Measurements from ENCODE around the gene TEKT3.

The TEKT3 gene

DNA sequence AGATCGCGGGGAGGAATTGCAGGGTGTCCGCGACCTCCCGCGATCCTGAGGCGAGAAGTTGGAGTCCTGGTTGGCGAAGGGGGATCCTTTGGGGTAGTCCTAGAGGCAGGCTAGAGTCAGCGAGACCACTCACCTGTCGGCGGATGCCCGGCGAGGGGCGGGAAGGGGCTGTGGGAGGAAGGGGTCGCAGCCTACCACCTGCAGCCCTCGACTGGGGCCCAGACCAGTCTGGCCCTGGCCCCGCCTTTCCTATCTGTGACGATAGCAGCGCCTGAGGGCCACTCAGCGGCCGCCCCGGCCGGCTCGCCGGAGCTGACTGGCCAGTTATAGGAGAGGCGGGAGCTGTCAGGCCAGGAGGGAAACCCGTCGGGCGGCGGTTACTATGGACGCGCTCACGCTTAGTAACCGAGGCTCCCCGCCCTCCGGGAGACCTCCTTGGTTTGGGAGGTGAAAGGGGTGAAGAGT is at the start of gene TEKT3:
Gene TEKT3, minus strand, starts transcription at position 213 of the 465 bp plus-strand sequence. CDS start 10,012 bp downstream, outside the sequence.
- Histone ChIP-seq H3K4me3 (ENCODE audit: low read depth, low read length) (peak within 1 kb of the TSS; percentile 58), H3K9me3 (ENCODE audit: control insufficient read depth, low read length) (no peaks in the 10 kb centered on the region), H3K4me2 (ENCODE audit: low read length) (peak within 1 kb of the TSS; percentile 83), H3K27ac (no peak within 1 kb of the TSS), H3K9ac (no peak within 1 kb of the TSS), H3K79me2 (no peaks in the 10 kb centered on the region), H3K27me3 (ENCODE audit: control insufficient read depth, insufficient read depth, low read length) (no peaks in the 10 kb centered on the region), H3K4me1 (no peaks in the 10 kb centered on the region), H3K36me3 (ENCODE audit: control insufficient read depth, insufficient read depth, low read length) (no peaks in the 10 kb centered on the region), H2AFZ (peak within 1 kb of the TSS; percentile 81)
- TF ChIP-seq CTCF (IDR thresholded peaks at IDR 0.05), result no peak

DNA sequence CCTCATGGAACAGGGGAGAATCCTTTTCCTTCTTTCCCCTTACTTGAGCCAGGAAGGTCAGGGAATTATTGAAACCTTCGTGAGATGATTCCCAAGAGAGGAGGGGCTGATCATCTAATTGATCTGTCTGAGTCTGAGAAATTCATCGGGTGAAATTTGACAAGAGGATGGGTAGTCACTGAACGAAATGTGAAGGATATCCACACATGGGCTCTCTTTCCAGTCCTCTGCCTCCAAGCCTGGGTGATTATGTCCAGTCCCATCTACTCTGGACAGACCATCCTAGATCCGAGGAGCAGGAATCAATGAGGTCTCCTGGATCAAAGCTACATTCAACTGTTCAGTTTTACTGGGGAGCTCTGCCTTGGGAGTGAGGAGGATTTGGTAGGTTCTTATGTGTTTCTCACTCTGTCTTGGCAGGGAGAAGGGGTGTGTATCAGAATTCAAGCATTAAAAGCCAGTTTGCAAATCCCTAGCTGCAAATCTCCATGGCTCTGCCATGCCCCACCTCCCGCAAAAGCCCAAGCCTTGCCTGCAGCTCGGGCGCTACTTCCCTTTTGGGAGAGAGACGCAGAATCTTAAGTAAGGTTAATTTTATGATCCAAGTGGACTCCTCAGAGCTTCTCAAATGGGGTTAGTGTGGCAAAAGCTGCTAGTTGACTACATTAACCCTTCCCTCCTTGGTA is 47.1 kb upstream of the TEKT3 start:
- no peaks in the 10 kb centered on the region for H3K36me3 ChIP-seq (ENCODE audit: control insufficient read depth, insufficient read depth, low read length)
- no peak overlapping the region for H3K27ac ChIP-seq
- H3K4me2 ChIP-seq (ENCODE audit: low read length), result no peak overlapping the region
- no peak for TF ChIP-seq CTCF (IDR thresholded peaks at IDR 0.05)
- no peaks in the 10 kb centered on the region for H3K4me1 ChIP-seq
- no peak overlapping the region for H2AFZ ChIP-seq
- no peaks in the 10 kb centered on the region for H3K9me3 ChIP-seq (ENCODE audit: control insufficient read depth, low read length)
- H3K9ac ChIP-seq, result no peak overlapping the region
- no peak overlapping the region for H3K4me3 ChIP-seq (ENCODE audit: low read depth, low read length)
- H3K27me3 ChIP-seq (ENCODE audit: control insufficient read depth, insufficient read depth, low read length), result no peaks in the 10 kb centered on the region
- no peaks in the 10 kb centered on the region for H3K79me2 ChIP-seq

DNA sequence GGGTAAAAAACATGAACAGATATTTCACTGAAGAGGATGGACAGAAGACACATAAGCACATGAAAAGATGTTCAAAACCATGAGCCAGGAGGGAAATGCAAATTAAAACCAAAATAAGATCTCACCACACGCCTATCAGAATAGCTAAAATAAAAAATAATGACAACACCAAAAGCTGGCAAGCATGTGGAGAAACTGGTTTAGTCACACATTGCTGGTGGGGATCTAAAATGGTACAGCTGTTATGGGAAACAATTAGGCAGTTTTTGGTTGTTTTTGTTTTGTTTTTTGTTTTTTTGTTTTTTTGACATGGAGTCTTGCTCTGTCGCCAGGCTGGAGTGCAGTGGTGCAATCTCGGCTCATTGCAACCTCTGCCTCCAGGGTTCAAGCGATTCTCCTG is 44.7 kb upstream of the TEKT3 start:
- Histone ChIP-seq H3K4me3 (ENCODE audit: low read depth, low read length) (no peak overlapping the region), H3K36me3 (ENCODE audit: control insufficient read depth, insufficient read depth, low read length) (no peaks in the 10 kb centered on the region), H3K79me2 (no peaks in the 10 kb centered on the region), H3K27ac (no peak overlapping the region), H2AFZ (no peak overlapping the region), H3K4me2 (ENCODE audit: low read length) (no peak overlapping the region), H3K27me3 (ENCODE audit: control insufficient read depth, insufficient read depth, low read length) (no peaks in the 10 kb centered on the region), H3K9ac (no peak overlapping the region), H3K9me3 (ENCODE audit: control insufficient read depth, low read length) (no peaks in the 10 kb centered on the region), H3K4me1 (no peaks in the 10 kb centered on the region)
- no peak for TF ChIP-seq CTCF (IDR thresholded peaks at IDR 0.05)

- no peaks in the 10 kb centered on the region for H3K9me3 ChIP-seq (ENCODE audit: control insufficient read depth, low read length)
Observed at GRCh38 chr17:15385305-15385704, 43.9 kb upstream of the TEKT3 start.

More at GRCh38 chr17:15385305-15385704, 43.9 kb upstream of the TEKT3 start:
- Histone ChIP-seq H3K4me1 (no peaks in the 10 kb centered on the region), H3K4me2 (ENCODE audit: low read length) (no peak overlapping the region), H3K9ac (no peak overlapping the region), H3K27me3 (ENCODE audit: control insufficient read depth, insufficient read depth, low read length) (no peaks in the 10 kb centered on the region), H3K79me2 (no peaks in the 10 kb centered on the region), H3K27ac (no peak overlapping the region), H2AFZ (no peak overlapping the region), H3K4me3 (ENCODE audit: low read depth, low read length) (no peak overlapping the region), H3K36me3 (ENCODE audit: control insufficient read depth, insufficient read depth, low read length) (no peaks in the 10 kb centered on the region)
- TF ChIP-seq CTCF (IDR thresholded peaks at IDR 0.05), result no peak
